A549 (cell line): ENCODE results near the gene CYP8B1.

Experiments used
- CEBPB ChIP-seq, 2 experiments: fragments of >200 bp in 1 of 2; sonication (Bioruptor Twin) in 1 of 2; formaldehyde crosslinking in 1 of 2; IDR thresholded peaks; 2 replicates each; pipeline ENCODE4 v1.6.1; 2012 to 2016
- CHD2 ChIP-seq: fragments of 150-350 bp; IDR thresholded peaks from 2 replicates; pipeline ENCODE4 v1.6.1; 2014; ENCODE audit warnings: low read length; ENCODE audit not compliant: partially characterized antibody
- FOXS1 ChIP-seq: fragments of 250-450 bp; sonication (Bioruptor Pico); IDR thresholded peaks from 2 replicates; pipeline ENCODE4 v1.5.0; 2020; ENCODE audit warnings: mild to moderate bottlenecking, moderate library complexity
- HDAC2 ChIP-seq: fragments of 200-600 bp; sonication (generic); IDR thresholded peaks from 2 replicates; pipeline ENCODE4 v1.6.1; 2016
- KDM5A ChIP-seq: fragments of 200-600 bp; sonication (generic); IDR thresholded peaks from 2 replicates; pipeline ENCODE4 v1.6.1; 2016; ENCODE audit warnings: antibody characterized with exemption, mild to moderate bottlenecking
- MAZ ChIP-seq: fragments of 150-350 bp; IDR thresholded peaks from 2 replicates; pipeline ENCODE4 v1.6.1; 2014; ENCODE audit warnings: antibody characterized with exemption, low read depth, low read length, borderline replicate concordance
- NFE2L2 ChIP-seq: fragments of 150-350 bp; conservative IDR thresholded peaks from 2 replicates; pipeline ENCODE4 v1.6.1; 2014; ENCODE audit warnings: low read length
- POLR2A ChIP-seq: IDR thresholded peaks from 2 replicates; pipeline ENCODE4 v1.6.1; 2012; ENCODE audit warnings: mild to moderate bottlenecking, low read length
- TF ChIP-seq, protein P1 (sequence below): fragments of 450-650 bp; IDR thresholded peaks from 2 replicates; pipeline ENCODE4 v1.6.1; 2014; ENCODE audit warnings: antibody characterized with exemption
- TF ChIP-seq, protein P2 (sequence below): fragments of >200 bp; sonication (Bioruptor Twin); formaldehyde crosslinking; IDR thresholded peaks from 3 replicates; pipeline ENCODE4 v1.5.1; 2016
- TF ChIP-seq, protein P3 (sequence below): IDR thresholded peaks from 2 replicates; pipeline ENCODE4 v1.6.1; 2012; ENCODE audit warnings: low read depth, borderline replicate concordance
- TF ChIP-seq, protein P4 (sequence below): IDR thresholded peaks from 2 replicates; pipeline ENCODE4 v1.6.1; 2012

DNA sequence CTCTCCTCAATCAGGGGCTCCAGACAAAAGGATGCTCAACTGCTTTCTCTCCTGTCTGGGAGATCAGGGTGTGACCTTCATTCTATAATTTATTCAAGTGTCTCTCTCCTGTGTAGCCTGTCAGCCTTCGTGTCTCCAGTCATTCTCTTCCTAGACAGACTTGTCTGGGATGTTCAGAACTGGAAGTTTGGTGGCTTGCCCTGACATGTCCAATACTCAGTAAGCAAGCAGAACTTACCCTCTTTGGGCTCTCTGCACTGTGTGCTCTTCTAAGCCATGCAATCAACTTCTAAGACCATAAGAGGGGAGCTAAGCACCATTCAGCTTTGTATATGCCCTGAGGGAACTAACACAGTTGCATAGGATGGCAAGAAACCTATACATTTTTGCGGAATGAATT lies 52.3 kb downstream of the CYP8B1 start:
- TF ChIP-seq, protein P1, sequence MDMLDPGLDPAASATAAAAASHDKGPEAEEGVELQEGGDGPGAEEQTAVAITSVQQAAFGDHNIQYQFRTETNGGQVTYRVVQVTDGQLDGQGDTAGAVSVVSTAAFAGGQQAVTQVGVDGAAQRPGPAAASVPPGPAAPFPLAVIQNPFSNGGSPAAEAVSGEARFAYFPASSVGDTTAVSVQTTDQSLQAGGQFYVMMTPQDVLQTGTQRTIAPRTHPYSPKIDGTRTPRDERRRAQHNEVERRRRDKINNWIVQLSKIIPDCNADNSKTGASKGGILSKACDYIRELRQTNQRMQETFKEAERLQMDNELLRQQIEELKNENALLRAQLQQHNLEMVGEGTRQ = no peak
- TF ChIP-seq, protein P2, sequence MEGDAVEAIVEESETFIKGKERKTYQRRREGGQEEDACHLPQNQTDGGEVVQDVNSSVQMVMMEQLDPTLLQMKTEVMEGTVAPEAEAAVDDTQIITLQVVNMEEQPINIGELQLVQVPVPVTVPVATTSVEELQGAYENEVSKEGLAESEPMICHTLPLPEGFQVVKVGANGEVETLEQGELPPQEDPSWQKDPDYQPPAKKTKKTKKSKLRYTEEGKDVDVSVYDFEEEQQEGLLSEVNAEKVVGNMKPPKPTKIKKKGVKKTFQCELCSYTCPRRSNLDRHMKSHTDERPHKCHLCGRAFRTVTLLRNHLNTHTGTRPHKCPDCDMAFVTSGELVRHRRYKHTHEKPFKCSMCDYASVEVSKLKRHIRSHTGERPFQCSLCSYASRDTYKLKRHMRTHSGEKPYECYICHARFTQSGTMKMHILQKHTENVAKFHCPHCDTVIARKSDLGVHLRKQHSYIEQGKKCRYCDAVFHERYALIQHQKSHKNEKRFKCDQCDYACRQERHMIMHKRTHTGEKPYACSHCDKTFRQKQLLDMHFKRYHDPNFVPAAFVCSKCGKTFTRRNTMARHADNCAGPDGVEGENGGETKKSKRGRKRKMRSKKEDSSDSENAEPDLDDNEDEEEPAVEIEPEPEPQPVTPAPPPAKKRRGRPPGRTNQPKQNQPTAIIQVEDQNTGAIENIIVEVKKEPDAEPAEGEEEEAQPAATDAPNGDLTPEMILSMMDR = no peak
- no peak for TF ChIP-seq FOXS1 (CRISPR knock-in tag)
- TF ChIP-seq, protein P3, sequence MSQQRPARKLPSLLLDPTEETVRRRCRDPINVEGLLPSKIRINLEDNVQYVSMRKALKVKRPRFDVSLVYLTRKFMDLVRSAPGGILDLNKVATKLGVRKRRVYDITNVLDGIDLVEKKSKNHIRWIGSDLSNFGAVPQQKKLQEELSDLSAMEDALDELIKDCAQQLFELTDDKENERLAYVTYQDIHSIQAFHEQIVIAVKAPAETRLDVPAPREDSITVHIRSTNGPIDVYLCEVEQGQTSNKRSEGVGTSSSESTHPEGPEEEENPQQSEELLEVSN = no peak
- no peak for TF ChIP-seq NFE2L2
- no peak for TF ChIP-seq CEBPB (IDR thresholded peaks at IDR 0.05)
- TF ChIP-seq, protein P4, sequence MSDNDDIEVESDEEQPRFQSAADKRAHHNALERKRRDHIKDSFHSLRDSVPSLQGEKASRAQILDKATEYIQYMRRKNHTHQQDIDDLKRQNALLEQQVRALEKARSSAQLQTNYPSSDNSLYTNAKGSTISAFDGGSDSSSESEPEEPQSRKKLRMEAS = no peak
- no peak for TF ChIP-seq HDAC2
- no peak for TF ChIP-seq POLR2A
- TF ChIP-seq KDM5A = no peak
- no peak for TF ChIP-seq CHD2
- TF ChIP-seq MAZ = no peak
